Epidermal melanocyte (primary cell): ENCODE results near the gene ASPDH.
"Not testable (repeated sequence)": the region's sequence is repeated elsewhere in the genome, so short reads cannot be mapped to it uniquely, and the experiment has no call there.

Source experiments
- DNase-seq: peaks from one replicate; pipeline ENCODE4 v3.0.0; 2011; ENCODE audit warnings: low spot score; ENCODE audit not compliant: insufficient read length

The ASPDH gene

GRCh38 chr19:50480281-50481111 is 33.2 kb downstream of the ASPDH start:
- DNase-seq, result no peak

- no peak for DNase-seq
These were observed 33.9 kb downstream of the ASPDH start for GRCh38 chr19:50479761-50480251.

GRCh38 chr19:50478901-50479715 is 34.6 kb downstream of the ASPDH start:
- no peak for DNase-seq

GRCh38 chr19:50477751-50478515 is 35.8 kb downstream of the ASPDH start:
- DNase-seq, result no peak

DNA sequence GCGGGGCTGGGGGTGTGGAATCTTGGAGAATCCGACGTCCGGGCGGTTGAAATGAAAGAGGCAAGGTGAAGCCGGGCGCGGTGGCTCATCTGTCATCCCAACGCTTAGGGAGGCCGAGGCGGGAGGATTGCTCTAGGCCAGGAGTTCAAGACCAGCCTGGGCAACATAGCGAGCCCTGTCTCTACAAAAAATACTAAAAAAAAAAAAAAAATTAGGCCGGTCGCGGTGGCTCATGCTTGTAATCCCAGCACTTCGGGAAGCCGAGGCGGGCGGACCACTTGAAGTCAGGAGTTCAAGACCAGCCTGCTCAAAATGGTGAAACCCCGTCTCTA is 36.8 kb downstream of the ASPDH start:
- no peak for DNase-seq

DNA sequence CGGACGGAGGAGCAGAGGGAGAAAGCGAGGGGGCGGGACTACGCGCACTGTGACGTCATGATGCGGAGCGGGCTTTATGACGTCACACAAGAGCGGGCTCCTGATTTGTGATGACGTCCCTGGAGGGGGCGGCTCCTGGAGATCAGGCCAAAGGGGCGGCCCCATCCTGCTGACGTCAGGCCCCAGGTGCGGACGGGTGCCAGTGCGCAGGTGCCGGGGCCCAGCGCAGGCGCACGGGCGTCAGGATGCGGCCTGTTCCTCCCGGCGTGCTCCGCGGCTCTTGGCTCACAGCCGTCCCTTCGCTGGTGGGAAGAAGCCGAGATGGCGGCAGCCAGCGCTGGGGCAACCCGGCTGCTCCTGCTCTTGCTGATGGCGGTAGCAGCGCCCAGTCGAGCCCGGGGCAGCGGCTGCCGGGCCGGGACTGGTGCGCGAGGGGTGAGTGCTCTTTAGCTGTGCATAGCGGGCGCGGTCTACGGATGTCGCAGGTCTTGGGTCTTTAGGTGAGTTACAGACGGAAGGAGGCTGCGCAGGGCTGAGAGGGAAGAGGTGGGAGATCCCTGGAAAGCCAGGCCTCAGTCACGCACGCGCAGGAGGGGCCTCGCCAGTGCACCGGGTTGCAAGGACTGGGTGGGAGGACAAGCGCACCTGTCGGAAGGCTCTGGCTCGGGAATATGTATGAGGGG is 37.3 kb downstream of the ASPDH start, which contains the start of the genes EMC10 and GARIN5A:
Gene EMC10, plus strand, starts transcription at position 284 of the 683 bp plus-strand sequence. Its CDS starts 38 bp downstream, at position 322.
Gene GARIN5A, minus strand, starts transcription at position 625 of the 683 bp plus-strand sequence. Its CDS starts 460 bp downstream, at position 165.
- DNase-seq, result peak; percentile 99

GRCh38 chr19:50475736-50476223 is 37.9 kb downstream of the ASPDH start:
- DNase-seq, result no peak

GRCh38 chr19:50475101-50475568 is 38.6 kb downstream of the ASPDH start:
- DNase-seq, result no peak

- not testable (repeated sequence) for DNase-seq
These were observed 40.4 kb downstream of the ASPDH start for GRCh38 chr19:50473336-50473735.

DNA sequence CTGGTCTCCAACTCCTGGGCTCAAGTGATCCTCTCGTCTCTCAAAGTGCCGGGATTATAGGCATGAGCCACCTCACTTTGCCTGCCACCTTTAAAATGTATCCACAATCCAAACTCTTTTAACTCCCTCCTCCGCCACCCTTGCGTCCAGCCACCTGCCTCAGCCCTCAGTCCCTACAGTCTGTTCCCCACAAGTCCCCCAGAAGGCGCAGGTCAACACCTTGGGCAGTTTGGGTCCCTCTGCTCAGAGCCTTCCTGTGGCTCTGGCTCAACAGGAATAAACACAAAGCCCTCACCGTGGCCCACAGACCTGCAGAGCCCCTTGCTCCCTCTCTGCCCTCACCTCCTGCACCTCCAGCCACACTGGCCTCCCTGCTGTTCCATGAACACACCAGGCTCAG is 44.9 kb downstream of the ASPDH start:
- DNase-seq, result no peak

DNA sequence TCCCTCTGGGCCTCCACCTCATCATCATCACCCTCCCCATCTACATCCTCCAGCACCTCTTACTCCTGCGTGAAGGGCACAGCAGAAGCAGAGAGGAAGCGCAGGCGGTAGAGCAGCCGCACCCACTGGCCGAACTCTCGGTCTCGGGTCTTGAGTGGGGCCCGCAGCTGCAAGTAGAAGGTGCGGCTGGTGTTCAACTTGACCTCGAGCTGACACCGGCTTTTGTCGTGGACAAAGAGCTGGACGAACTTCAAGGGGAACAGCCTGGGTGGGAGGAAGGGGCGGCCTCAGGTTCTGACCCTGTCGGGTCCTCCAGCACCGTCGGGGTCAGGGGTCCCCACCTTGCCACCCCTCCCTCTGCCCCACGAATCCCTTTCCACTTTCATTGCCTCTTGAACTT is 46.1 kb downstream of the ASPDH start:
- DNase-seq, result no peak

DNA sequence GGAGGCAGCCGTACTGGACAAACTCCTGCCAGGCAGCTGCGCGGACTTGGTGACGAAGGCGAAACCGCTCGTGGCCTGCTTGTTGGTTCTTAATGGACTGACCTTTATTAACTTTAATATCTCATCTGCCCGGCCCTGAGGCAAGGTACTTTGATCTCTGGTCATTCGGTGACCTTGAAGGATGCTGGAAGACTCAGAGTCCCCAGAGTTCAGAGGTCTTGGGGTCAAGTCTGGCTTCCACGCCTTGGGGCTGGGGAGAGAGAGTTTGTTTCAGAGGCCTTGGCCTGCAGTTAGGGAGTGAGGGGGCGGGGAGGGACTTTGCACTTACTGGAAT is 47.0 kb downstream of the ASPDH start:
- no peak for DNase-seq

GRCh38 chr19:50465986-50466705 is 47.6 kb downstream of the ASPDH start:
- no peak for DNase-seq

DNA sequence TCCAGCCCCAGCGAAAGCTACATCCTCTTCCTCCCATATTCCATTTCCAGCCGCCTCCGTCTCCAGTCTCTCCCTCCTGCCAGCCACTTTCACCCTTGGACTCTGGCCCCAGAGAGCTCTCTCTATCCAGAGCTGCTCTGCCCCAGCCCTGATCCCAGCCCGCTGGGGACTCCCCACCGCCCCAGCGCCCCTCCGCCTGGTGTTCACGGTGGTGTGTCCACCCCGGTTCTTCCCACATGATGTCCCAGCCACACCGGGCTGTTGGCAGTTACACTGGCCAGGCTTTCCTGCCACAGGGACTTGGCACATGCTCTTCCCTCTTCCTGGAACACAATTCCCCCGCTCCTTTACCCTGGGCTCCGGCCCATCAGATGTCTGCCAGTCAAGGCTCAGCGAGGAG is 48.7 kb downstream of the ASPDH start:
- DNase-seq, result no peak

DNA sequence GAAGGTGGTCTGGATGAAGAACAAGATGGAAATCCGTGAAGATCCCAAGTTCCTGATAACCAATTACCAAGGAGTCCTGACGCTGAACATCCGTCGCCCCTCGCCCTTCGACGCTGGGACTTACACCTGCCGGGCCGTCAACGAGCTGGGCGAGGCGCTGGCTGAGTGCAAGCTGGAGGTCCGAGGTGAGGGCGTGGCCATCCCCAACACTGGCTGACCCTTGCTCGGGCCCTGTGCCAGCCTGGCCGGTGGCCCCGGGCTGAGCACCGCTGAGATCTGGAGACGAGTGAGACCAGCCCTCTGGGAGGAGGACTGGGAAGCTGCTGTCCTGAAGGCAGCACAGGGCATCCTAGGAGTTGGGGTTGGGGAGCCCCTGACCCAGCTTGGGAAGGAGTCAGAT is 49.4 kb downstream of the ASPDH start:
- no peak for DNase-seq

- DNase-seq, result no peak
These were observed 50.7 kb downstream of the ASPDH start for GRCh38 chr19:50462970-50463369.
